Vagina (tissue), 2 donors: ENCODE results near the gene ASTN1. TPM values are rescaled to one million over a fixed set of nuclear protein-coding genes. Genes with fewer than 3 reads are reported as not detected.

ENCODE experiments used
- DNase-seq, 2 donors: peaks; one replicate each; pipeline ENCODE4 v3.0.0-alpha.2; 2017; ENCODE audit errors: extremely low spot score in 2 of 2
- H3K27ac ChIP-seq: fragments of 200-600 bp; sonication (generic); one replicate; pipeline ENCODE4 v1.5.1; 2019
- H3K27me3 ChIP-seq: fragments of 200-600 bp; sonication (generic); one replicate; pipeline ENCODE4 v1.5.1; 2019
- H3K36me3 ChIP-seq, 2 donors: fragments of 200-600 bp; sonication (generic); one replicate each; pipeline ENCODE4 v1.5.1; 2017 to 2019
- H3K4me1 ChIP-seq: fragments of 200-600 bp; sonication (generic); one replicate; pipeline ENCODE4 v1.5.1; 2019
- H3K4me3 ChIP-seq, 2 donors: fragments of 200-600 bp; sonication (generic); 1 replicate in 1 of 2; 2 replicates in 1 of 2; pipeline ENCODE4 v1.5.1; 2016 to 2019
- H3K9me3 ChIP-seq: fragments of 200-600 bp; sonication (generic); one replicate; pipeline ENCODE4 v1.5.1; 2019
- CTCF ChIP-seq, 3 experiments: fragments of 450-650 bp in 2 of 3; fragments of 200-600 bp in 1 of 3; sonication (generic) in 1 of 3; IDR thresholded peaks; one replicate each; pipeline ENCODE4 v1.5.1; 2017 to 2019; ENCODE audit warnings: antibody characterized with exemption in 3 of 3, mild to moderate bottlenecking in 2 of 3, moderate library complexity in 2 of 3
- POLR2A ChIP-seq, 2 donors: fragments of 450-650 bp; IDR thresholded peaks; one replicate each; pipeline ENCODE4 v1.6.1; 2017; ENCODE audit warnings: antibody characterized with exemption in 2 of 2, mild to moderate bottlenecking in 2 of 2, moderate library complexity in 2 of 2
- POLR2AphosphoS5 ChIP-seq, 2 donors: sonication (generic); formaldehyde crosslinking; IDR thresholded peaks; one replicate each; pipeline ENCODE4 v1.9.0; 2017; ENCODE audit warnings: antibody characterized with exemption in 2 of 2, mild to moderate bottlenecking in 2 of 2, low read depth in 1 of 2; ENCODE audit not compliant: insufficient read depth in 1 of 2
- intact Hi-C: fragments of 100-400 bp; cut with DNase I; formaldehyde crosslinking; loops from one replicate; pipeline ENCODE4 v1.15.1; 2023
- total RNA-seq: library from RNA; depleted of rRNA; stranded (reverse); fragments of >200 nt; gene quantifications from one replicate; pipeline ENCODE4 v1.2.3, GENCODE V29; 2016

Gene ASTN1
- total RNA-seq, 1 donor from 2014 or later = 4.2 TPM

- intact Hi-C loops = loop anchor here (10.0 kb wide), 1 partner anchor 155 kb away; no protein-coding TSS in a partner anchor
- no peaks in the 10 kb centered on the region for H3K36me3 ChIP-seq
- no peak for DNase-seq
- TF ChIP-seq POLR2AphosphoS5 (IDR thresholded peaks at IDR 0.05; ENCODE audit: insufficient read depth in 1 of 2, low read depth in 1 of 2) = no peak
- TF ChIP-seq POLR2A (IDR thresholded peaks at IDR 0.05) = no peak
- TF ChIP-seq CTCF (IDR thresholded peaks at IDR 0.05) = no peak
- no peaks in the 10 kb centered on the region for H3K9me3 ChIP-seq
- no peak overlapping the region for H3K27ac ChIP-seq
- H3K4me3 ChIP-seq = no peak overlapping the region
- no peaks in the 10 kb centered on the region for H3K27me3 ChIP-seq
- no peaks in the 10 kb centered on the region for H3K4me1 ChIP-seq
Observed at GRCh38 chr1:177119311-177119710, 45.2 kb downstream of the ASTN1 start.

- Histone ChIP-seq H3K4me1 (no peaks in the 10 kb centered on the region), H3K36me3 (no peaks in the 10 kb centered on the region), H3K27me3 (no peaks in the 10 kb centered on the region), H3K27ac (no peak overlapping the region), H3K9me3 (no peaks in the 10 kb centered on the region), H3K4me3 (no peak overlapping the region)
- TF ChIP-seq CTCF (IDR thresholded peaks at IDR 0.05) = no peak
- no peak for TF ChIP-seq POLR2A (IDR thresholded peaks at IDR 0.05)
- no peak for TF ChIP-seq POLR2AphosphoS5 (IDR thresholded peaks at IDR 0.05; ENCODE audit: insufficient read depth in 1 of 2, low read depth in 1 of 2)
- intact Hi-C loops = loop anchor here (10.0 kb wide), 1 partner anchor 156 kb away; no protein-coding TSS in a partner anchor
- DNase-seq = no peak
Observed at GRCh38 chr1:177118901-177119300, 45.6 kb downstream of the ASTN1 start.

GRCh38 chr1:177116941-177117340 lies 47.6 kb downstream of the ASTN1 start:
- Histone ChIP-seq H3K4me1 (no peaks in the 10 kb centered on the region), H3K4me3 (no peak overlapping the region), H3K27ac (no peak overlapping the region), H3K9me3 (no peaks in the 10 kb centered on the region), H3K27me3 (no peaks in the 10 kb centered on the region), H3K36me3 (no peaks in the 10 kb centered on the region)
- no peak for TF ChIP-seq POLR2AphosphoS5 (IDR thresholded peaks at IDR 0.05; ENCODE audit: insufficient read depth in 1 of 2, low read depth in 1 of 2)
- TF ChIP-seq CTCF (IDR thresholded peaks at IDR 0.05) = no peak
- no peak for TF ChIP-seq POLR2A (IDR thresholded peaks at IDR 0.05)
- intact Hi-C loops = loop anchor here (10.0 kb wide), 1 partner anchor 158 kb away; no protein-coding TSS in a partner anchor
- DNase-seq = no peak

- no peaks in the 10 kb centered on the region for H3K9me3 ChIP-seq
- no peak overlapping the region for H3K4me3 ChIP-seq
- TF ChIP-seq POLR2A (IDR thresholded peaks at IDR 0.05) (no peak), CTCF (IDR thresholded peaks at IDR 0.05) (no peak), POLR2AphosphoS5 (IDR thresholded peaks at IDR 0.05; ENCODE audit: insufficient read depth in 1 of 2, low read depth in 1 of 2) (no peak)
- no peaks in the 10 kb centered on the region for H3K4me1 ChIP-seq
- no peak for DNase-seq
- H3K27ac ChIP-seq = no peak overlapping the region
- intact Hi-C loops = no loop called here
- no peaks in the 10 kb centered on the region for H3K27me3 ChIP-seq
- no peaks in the 10 kb centered on the region for H3K36me3 ChIP-seq
Observed at GRCh38 chr1:177106614-177107365, 57.7 kb downstream of the ASTN1 start.

GRCh38 chr1:177106196-177106595 lies 58.3 kb downstream of the ASTN1 start:
- intact Hi-C loops = no loop called here
- DNase-seq = no peak

More at GRCh38 chr1:177106196-177106595, 58.3 kb downstream of the ASTN1 start:
- no peak overlapping the region for H3K4me3 ChIP-seq
- no peak overlapping the region for H3K27ac ChIP-seq
- no peaks in the 10 kb centered on the region for H3K4me1 ChIP-seq
- H3K27me3 ChIP-seq = no peaks in the 10 kb centered on the region
- H3K36me3 ChIP-seq = no peaks in the 10 kb centered on the region
- no peaks in the 10 kb centered on the region for H3K9me3 ChIP-seq
- TF ChIP-seq POLR2AphosphoS5 (IDR thresholded peaks at IDR 0.05; ENCODE audit: insufficient read depth in 1 of 2, low read depth in 1 of 2) (no peak), POLR2A (IDR thresholded peaks at IDR 0.05) (no peak), CTCF (IDR thresholded peaks at IDR 0.05) (no peak)
